Parathyroid adenoma (tissue), 2 donors: ENCODE measurements around the gene EEPD1.

ENCODE experiments used
- H2AFZ ChIP-seq: fragments of 300-600 bp; sonication (generic); one replicate; pipeline ENCODE4 v1.7.0; 2017; ENCODE audit warnings: antibody characterized with exemption, mild to moderate bottlenecking
- H3K27ac ChIP-seq: fragments of 300-600 bp; sonication (generic); one replicate; pipeline ENCODE4 v1.7.0; 2017
- H3K27me3 ChIP-seq: fragments of 300-600 bp; sonication (generic); one replicate; pipeline ENCODE4 v1.7.0; 2017; ENCODE audit warnings: low read length; ENCODE audit not compliant: control insufficient read depth, insufficient read depth
- H3K36me3 ChIP-seq: fragments of 300-600 bp; sonication (generic); one replicate; pipeline ENCODE4 v1.7.0; 2017; ENCODE audit warnings: low read length; ENCODE audit not compliant: control insufficient read depth, insufficient read depth
- H3K4me1 ChIP-seq: fragments of 300-600 bp; sonication (generic); one replicate; pipeline ENCODE4 v1.7.0; 2017; ENCODE audit warnings: control low read depth
- H3K4me2 ChIP-seq: fragments of 300-600 bp; sonication (generic); one replicate; pipeline ENCODE4 v1.7.0; 2017; ENCODE audit warnings: low read length
- H3K4me3 ChIP-seq: fragments of 300-600 bp; sonication (generic); one replicate; pipeline ENCODE4 v1.7.0; 2017; ENCODE audit warnings: low read depth, low read length
- H3K79me2 ChIP-seq: fragments of 300-600 bp; sonication (generic); one replicate; pipeline ENCODE4 v1.7.0; 2017; ENCODE audit warnings: control low read depth
- H3K9ac ChIP-seq: fragments of 300-600 bp; sonication (generic); one replicate; pipeline ENCODE4 v1.7.0; 2017; ENCODE audit warnings: mild to moderate bottlenecking
- H3K9me3 ChIP-seq: fragments of 300-600 bp; sonication (generic); one replicate; pipeline ENCODE4 v1.7.0; 2017; ENCODE audit warnings: low read length; ENCODE audit not compliant: control insufficient read depth
- TF ChIP-seq, protein P1 (sequence below): fragments of 300-600 bp; sonication (generic); IDR thresholded peaks from one replicate; pipeline ENCODE4 v1.7.0; 2017; ENCODE audit warnings: antibody characterized with exemption, mild to moderate bottlenecking
- donor health status: primary hyperparathyroidism.

Gene EEPD1

GRCh38 chr7:36149694-36150452 lies 3.2 kb upstream of the EEPD1 start:
- Histone ChIP-seq H3K9me3 (no peaks in the 10 kb centered on the region), H3K27me3 (no peaks in the 10 kb centered on the region), H3K4me2 (no peak overlapping the region), H3K9ac (no peak overlapping the region), H2AFZ (no peak overlapping the region), H3K27ac (no peak overlapping the region), H3K36me3 (no peaks in the 10 kb centered on the region), H3K4me3 (no peak overlapping the region), H3K79me2 (no peaks in the 10 kb centered on the region), H3K4me1 (peaks cover 3% of the 10 kb centered on the region)
- TF ChIP-seq, protein P1, sequence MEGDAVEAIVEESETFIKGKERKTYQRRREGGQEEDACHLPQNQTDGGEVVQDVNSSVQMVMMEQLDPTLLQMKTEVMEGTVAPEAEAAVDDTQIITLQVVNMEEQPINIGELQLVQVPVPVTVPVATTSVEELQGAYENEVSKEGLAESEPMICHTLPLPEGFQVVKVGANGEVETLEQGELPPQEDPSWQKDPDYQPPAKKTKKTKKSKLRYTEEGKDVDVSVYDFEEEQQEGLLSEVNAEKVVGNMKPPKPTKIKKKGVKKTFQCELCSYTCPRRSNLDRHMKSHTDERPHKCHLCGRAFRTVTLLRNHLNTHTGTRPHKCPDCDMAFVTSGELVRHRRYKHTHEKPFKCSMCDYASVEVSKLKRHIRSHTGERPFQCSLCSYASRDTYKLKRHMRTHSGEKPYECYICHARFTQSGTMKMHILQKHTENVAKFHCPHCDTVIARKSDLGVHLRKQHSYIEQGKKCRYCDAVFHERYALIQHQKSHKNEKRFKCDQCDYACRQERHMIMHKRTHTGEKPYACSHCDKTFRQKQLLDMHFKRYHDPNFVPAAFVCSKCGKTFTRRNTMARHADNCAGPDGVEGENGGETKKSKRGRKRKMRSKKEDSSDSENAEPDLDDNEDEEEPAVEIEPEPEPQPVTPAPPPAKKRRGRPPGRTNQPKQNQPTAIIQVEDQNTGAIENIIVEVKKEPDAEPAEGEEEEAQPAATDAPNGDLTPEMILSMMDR, result no peak

DNA sequence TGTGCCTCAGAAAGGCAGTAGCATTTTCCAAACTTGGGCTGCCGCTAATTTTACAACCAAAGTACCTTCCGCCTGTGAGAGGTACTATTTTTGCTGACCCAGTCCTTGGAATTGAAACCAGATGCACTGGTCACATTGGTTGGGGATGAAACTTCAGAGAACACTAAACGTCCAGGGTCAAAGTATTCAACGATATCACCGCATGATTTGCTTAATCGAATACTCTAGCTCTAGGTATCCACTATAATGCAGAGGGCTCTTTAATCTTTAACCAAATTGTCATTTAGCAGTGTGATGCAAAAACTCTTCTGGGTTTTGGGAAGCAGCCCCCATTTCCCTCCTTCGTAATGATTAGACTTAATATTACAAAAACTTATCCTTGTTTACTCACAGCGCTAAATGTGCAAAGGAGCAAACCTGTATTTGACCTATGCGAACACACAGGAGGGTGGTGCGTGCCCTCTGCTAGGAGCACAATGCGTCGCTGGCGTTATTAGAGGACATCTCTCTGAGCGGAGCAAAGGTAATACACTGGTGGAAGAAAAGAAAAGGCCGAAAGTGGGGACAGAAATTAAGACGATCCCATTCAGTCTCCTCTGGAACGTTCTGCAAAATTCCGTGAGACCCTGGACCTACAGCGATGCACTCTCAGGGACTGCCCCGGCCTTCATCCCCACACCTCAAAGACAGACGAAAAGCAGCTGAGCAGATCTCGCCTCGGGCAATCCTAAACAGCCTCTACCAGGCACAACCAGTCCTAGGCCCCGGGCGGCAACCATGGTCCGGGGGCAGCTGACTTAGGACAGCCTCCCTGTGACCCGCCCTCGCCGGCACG lies 916 bp upstream of the EEPD1 start:
- peak overlapping the region; percentile 72 for H3K27ac ChIP-seq
- H3K27me3 ChIP-seq, result no peaks in the 10 kb centered on the region
- peak overlapping the region; percentile 99 for H2AFZ ChIP-seq
- no peak overlapping the region for H3K9ac ChIP-seq
- H3K4me3 ChIP-seq, result peak overlapping the region; percentile 79
- no peaks in the 10 kb centered on the region for H3K36me3 ChIP-seq
- TF ChIP-seq, protein P1, result no peak
- peaks cover 6% of the 10 kb centered on the region for H3K4me1 ChIP-seq
- no peaks in the 10 kb centered on the region for H3K9me3 ChIP-seq
- no peaks in the 10 kb centered on the region for H3K79me2 ChIP-seq
- H3K4me2 ChIP-seq, result peak overlapping the region; percentile 88

GRCh38 chr7:36153571-36154097 lies 580 bp downstream of the EEPD1 start:
- peak overlapping the region; percentile 79 for H3K4me3 ChIP-seq
- peak overlapping the region; percentile 99 for H2AFZ ChIP-seq
- peaks cover 6% of the 10 kb centered on the region for H3K4me1 ChIP-seq

GRCh38 chr7:36154255-36155212 lies 1.5 kb downstream of the EEPD1 start:
- TF ChIP-seq, protein P1, result no peak
- H3K79me2 ChIP-seq, result peaks cover 3% of the 10 kb centered on the region
- H3K4me3 ChIP-seq, result no peak overlapping the region
- H3K4me2 ChIP-seq, result peak overlapping the region; percentile 88
- H3K9ac ChIP-seq, result no peak overlapping the region
- no peaks in the 10 kb centered on the region for H3K9me3 ChIP-seq
- no peaks in the 10 kb centered on the region for H3K27me3 ChIP-seq
- H2AFZ ChIP-seq, result no peak overlapping the region
- H3K4me1 ChIP-seq, result peaks cover 6% of the 10 kb centered on the region
- no peak overlapping the region for H3K27ac ChIP-seq
- no peaks in the 10 kb centered on the region for H3K36me3 ChIP-seq

More at GRCh38 chr7:36153571-36154097, 580 bp downstream of the EEPD1 start:
- TF ChIP-seq, protein P1, result no peak
- no peaks in the 10 kb centered on the region for H3K27me3 ChIP-seq
- H3K36me3 ChIP-seq, result no peaks in the 10 kb centered on the region
- H3K9me3 ChIP-seq, result no peaks in the 10 kb centered on the region
- H3K79me2 ChIP-seq, result peaks cover 3% of the 10 kb centered on the region
- H3K9ac ChIP-seq, result peak overlapping the region; percentile 85
- peak overlapping the region; percentile 72 for H3K27ac ChIP-seq
- H3K4me2 ChIP-seq, result peak overlapping the region; percentile 88
